IMR-90 (cell line): ENCODE results near the gene AP2M1.

Experiments
- CTCF ChIP-seq: conservative IDR thresholded peaks from 2 replicates; pipeline ENCODE4 v1.5.1; 2012; ENCODE audit warnings: mild to moderate bottlenecking, low read depth, low read length, improper control_type of control experiment
- MXI1 ChIP-seq: IDR thresholded peaks from 2 replicates; pipeline ENCODE4 v1.6.1; 2012; ENCODE audit warnings: low read depth, mild to moderate bottlenecking, low read length, moderate library complexity, borderline replicate concordance
- NFE2L2 ChIP-seq: fragments of 150-350 bp; IDR thresholded peaks from 2 replicates; pipeline ENCODE4 v1.6.1; 2016; ENCODE audit warnings: low read depth, mild to moderate bottlenecking, low read length
- POLR2A ChIP-seq: IDR thresholded peaks from 2 replicates; pipeline ENCODE4 v1.6.1; 2012; ENCODE audit warnings: mild to moderate bottlenecking, low read depth, low read length

GRCh38 chr3:184211718-184212117 is 37.1 kb downstream of the AP2M1 start:
- TF ChIP-seq POLR2A (no peak), NFE2L2 (no peak), MXI1 (no peak), CTCF (no peak)
